ENCODE measurements around the gene TRAPPC2L.

DNA sequence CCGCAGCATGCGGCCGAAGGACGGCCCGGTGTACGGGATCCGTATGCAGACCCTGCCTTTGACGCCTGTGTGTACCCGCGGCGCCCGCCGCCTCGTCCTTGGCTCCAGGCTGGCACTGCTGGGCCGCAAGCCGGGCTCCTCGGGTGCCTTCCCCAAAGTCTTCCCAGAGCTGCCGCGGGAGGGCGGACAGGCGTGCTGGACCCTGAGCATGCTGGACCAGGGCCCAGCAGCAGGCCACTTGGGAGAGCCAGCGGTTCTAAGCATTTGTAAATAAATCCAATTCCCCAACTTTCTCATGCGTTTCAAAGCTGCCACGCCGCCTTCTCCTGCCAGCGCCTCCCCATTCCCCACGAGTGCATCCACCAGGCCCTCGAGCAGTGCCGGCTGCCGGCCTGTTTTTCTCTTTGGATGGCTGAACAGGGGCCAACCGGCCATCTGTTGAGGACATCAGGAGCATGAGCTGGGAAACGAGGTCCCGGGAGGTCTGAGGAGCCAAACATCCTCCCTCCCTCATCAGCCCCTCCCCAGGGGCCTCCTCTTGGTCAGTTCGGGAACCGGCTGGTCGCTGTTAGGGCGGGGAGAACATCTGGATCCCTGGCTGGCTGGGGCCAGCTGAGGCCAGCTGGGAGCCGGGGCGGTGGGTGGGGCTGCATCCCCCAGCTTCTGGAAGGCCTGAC lies 30.1 kb downstream of the TRAPPC2L start:
- TF ChIP-seq, protein P1, sequence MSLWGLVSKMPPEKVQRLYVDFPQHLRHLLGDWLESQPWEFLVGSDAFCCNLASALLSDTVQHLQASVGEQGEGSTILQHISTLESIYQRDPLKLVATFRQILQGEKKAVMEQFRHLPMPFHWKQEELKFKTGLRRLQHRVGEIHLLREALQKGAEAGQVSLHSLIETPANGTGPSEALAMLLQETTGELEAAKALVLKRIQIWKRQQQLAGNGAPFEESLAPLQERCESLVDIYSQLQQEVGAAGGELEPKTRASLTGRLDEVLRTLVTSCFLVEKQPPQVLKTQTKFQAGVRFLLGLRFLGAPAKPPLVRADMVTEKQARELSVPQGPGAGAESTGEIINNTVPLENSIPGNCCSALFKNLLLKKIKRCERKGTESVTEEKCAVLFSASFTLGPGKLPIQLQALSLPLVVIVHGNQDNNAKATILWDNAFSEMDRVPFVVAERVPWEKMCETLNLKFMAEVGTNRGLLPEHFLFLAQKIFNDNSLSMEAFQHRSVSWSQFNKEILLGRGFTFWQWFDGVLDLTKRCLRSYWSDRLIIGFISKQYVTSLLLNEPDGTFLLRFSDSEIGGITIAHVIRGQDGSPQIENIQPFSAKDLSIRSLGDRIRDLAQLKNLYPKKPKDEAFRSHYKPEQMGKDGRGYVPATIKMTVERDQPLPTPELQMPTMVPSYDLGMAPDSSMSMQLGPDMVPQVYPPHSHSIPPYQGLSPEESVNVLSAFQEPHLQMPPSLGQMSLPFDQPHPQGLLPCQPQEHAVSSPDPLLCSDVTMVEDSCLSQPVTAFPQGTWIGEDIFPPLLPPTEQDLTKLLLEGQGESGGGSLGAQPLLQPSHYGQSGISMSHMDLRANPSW (CRISPR knock-in tag; conservative IDR thresholded peaks at IDR 0.05; ENCODE audit: low read depth), result no peak
- TF ChIP-seq, protein P2, sequence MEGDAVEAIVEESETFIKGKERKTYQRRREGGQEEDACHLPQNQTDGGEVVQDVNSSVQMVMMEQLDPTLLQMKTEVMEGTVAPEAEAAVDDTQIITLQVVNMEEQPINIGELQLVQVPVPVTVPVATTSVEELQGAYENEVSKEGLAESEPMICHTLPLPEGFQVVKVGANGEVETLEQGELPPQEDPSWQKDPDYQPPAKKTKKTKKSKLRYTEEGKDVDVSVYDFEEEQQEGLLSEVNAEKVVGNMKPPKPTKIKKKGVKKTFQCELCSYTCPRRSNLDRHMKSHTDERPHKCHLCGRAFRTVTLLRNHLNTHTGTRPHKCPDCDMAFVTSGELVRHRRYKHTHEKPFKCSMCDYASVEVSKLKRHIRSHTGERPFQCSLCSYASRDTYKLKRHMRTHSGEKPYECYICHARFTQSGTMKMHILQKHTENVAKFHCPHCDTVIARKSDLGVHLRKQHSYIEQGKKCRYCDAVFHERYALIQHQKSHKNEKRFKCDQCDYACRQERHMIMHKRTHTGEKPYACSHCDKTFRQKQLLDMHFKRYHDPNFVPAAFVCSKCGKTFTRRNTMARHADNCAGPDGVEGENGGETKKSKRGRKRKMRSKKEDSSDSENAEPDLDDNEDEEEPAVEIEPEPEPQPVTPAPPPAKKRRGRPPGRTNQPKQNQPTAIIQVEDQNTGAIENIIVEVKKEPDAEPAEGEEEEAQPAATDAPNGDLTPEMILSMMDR (IDR thresholded peaks at IDR 0.05), result no peak
- TF ChIP-seq ESRRA (CRISPR knock-in tag; IDR thresholded peaks at IDR 0.05; ENCODE audit: borderline replicate concordance), result no peak
- TF ChIP-seq, protein P3, sequence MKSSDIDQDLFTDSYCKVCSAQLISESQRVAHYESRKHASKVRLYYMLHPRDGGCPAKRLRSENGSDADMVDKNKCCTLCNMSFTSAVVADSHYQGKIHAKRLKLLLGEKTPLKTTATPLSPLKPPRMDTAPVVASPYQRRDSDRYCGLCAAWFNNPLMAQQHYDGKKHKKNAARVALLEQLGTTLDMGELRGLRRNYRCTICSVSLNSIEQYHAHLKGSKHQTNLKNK (CRISPR knock-in tag; IDR thresholded peaks at IDR 0.05), result no peak
- TF ChIP-seq, protein P4, sequence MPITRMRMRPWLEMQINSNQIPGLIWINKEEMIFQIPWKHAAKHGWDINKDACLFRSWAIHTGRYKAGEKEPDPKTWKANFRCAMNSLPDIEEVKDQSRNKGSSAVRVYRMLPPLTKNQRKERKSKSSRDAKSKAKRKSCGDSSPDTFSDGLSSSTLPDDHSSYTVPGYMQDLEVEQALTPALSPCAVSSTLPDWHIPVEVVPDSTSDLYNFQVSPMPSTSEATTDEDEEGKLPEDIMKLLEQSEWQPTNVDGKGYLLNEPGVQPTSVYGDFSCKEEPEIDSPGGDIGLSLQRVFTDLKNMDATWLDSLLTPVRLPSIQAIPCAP (CRISPR knock-in tag; IDR thresholded peaks at IDR 0.05), result no peak

All from WTC11 (cell line).